ENCODE data around the gene WDR20.
"Not testable (repeated sequence)": the region's sequence is repeated elsewhere in the genome, so short reads cannot be mapped to it uniquely, and the experiment has no call there.

WDR20 gene

DNA sequence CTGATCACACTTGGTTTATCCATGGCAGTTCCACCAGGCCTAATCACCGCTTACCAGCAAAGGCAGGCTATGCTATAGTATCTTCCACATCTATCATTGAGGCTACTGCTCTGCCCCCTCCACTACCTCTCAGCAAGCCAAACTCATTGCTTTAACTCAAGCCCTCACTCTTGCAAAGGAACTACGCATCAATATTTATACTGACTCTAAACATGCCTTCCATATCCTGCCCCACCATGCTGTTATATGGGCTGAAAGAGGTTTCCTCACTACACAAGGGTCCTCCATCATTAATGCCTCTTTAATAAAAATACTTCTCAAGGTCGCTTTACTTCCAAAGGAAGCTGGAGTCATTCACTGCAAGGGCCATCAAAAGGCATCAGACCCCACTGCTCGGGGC lies 104.1 kb downstream of the WDR20 start:
- DNase-seq: not testable (repeated sequence)

DNA sequence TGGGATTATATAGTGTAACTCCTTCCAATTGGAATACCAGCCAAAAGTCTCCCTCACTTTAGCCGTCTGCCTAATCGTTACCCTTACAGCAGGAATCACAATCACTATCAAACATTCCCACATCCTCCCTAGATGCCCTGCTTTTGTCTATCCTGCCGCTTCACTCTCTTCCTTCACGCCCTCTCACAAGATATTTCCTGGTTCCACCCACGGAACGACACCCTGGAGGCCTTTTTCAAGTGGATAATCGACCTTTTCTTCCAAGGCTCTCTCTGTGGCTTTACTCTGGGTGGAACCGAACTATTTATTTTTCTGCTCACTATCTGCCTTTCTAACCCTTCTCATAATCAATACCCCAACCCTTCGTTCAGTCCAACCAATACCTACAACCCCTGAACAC lies 106.4 kb downstream of the WDR20 start:
- DNase-seq: no peak

DNA sequence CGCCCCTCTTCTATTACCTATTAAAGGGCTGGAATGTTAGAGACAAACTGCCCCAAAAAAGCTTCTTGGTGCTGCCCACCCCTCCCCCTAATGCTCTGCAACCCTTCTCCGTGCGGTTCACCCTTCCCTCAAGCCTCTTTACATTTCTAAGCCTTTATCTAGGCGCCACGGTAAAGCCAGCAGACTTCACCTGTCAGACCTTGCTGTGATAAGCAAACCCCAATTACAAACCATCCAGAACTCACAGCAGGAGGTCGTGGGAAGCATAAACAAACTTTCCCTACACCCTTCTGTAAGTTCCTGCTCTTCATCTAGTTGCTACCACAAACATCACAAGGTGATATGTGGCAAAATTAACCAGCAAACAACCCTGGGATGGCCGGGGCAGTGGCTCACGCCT lies 108.4 kb downstream of the WDR20 start:
- DNase-seq: no peak

DNA sequence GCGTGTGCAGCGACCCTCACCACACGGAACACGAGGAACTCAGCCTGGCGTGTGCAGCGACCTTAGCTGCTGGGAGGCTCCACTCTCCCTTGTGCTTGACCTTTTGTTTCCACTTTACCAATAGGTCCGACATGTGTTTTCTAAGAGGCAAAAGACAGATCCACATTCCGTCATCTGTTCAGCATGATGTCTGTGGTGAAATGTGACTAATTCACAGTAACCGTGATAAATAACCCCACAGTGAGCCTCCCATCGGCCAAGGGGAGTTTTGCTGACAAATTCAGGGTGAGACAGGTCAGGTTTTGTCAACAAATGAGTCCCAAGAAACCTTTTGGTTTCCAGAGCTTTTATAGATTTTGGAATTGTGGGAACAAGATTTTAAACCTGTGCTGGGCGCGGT lies 109.3 kb downstream of the WDR20 start:
- no peak for DNase-seq

DNA sequence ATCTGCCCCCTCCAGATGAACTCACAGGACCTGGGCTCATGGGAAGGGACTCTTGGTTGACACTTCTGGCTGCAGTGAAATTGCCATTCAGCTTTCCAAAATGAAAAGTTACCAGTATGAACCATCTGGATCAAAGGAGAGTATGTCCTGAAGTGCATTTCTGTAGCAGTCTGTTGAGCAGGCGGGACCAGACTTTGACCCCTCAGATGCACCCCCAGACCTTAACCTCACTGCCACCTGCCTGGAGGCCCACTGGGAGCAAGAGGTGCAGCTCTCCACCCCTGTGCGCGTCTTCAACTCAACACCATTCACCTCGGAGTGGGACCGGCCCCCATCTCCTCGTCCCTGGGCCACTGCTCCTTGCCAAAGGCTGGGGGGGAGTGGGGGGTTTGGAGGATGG lies 110.3 kb downstream of the WDR20 start:
- no peak for DNase-seq

DNA sequence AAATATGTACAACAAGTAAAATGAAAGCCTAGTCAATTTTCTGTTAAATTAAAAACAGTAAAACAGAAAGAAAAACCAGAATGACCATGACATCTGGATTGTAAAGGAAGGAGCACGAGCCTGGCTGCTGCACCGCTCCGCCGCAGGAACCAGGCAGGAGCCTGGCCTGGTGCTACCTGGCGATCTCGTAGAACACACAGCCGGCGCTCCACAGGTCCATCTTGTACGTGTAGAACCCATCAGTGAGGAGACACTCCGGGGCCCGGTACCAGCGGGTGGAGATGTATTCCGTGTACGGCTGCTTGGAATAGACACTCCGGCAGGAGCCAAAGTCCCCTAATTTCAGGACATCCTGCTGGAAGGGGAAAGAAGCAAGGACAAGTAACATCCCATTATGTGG lies 110.9 kb downstream of the WDR20 start:
- no peak for DNase-seq

DNA sequence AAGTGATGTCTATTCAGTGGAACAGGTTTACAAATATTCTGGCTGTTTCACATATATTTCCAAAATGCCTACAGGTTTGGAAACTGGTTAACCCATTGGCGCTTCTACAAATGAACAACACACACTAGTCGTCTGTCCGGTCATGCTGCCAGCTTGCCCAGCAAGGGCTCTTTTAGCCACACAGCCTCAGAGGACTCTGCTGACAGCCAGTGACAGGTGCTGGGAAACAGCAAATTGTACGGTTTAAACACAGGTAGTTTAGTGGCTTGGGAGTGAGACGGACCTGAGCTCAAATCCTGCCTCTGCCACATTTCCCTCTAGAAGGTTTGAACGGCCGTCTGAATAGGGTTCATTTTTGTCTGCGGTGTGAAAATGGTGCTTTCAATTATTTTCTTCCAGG lies 111.5 kb downstream of the WDR20 start:
- no peak for DNase-seq

DNA sequence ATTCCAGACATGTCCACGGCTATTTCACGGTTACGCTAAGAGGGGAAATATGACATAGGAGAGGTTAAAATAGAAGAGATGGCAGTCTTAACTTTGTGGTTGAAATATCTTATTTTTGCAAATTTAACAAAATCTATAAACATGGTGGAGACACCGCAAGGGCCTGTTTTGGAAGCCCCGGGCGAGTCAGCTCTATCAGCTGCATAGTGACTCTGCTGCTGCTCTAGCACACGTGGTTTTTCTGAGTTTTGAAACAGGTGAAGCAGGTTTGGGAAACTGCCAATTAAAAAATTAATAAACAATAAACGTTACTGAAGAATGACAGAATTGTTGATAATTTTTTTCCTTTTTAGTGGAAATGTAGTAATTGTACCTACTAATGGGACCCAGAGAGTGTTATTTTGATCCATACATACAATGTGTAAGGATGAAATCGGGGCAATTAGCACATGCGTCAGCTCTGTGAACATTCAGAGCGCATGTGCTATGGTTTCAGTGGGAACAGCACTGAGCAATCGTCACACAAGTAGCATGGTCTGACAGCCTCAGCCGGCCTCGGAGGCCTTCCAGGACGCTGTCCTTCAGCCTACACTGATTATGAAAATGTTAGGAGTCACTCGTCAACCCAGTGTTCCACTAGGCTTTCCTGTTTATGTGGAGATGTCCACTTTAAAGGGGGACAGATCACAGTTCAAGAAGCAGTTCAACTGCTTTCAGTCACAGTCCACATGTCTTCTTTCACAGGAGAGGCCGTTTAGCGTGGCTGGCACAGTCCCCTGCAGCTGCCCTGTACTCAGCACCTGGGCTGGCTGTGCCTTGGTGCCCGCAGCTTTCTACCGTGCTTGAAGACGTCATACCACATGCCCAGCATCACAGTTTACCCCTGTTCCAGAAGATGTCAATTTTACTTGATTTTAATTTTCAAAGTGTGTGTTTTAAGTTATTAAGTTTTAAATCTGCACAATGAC lies 113.4 kb downstream of the WDR20 start:
- DNase-seq: no peak

DNA sequence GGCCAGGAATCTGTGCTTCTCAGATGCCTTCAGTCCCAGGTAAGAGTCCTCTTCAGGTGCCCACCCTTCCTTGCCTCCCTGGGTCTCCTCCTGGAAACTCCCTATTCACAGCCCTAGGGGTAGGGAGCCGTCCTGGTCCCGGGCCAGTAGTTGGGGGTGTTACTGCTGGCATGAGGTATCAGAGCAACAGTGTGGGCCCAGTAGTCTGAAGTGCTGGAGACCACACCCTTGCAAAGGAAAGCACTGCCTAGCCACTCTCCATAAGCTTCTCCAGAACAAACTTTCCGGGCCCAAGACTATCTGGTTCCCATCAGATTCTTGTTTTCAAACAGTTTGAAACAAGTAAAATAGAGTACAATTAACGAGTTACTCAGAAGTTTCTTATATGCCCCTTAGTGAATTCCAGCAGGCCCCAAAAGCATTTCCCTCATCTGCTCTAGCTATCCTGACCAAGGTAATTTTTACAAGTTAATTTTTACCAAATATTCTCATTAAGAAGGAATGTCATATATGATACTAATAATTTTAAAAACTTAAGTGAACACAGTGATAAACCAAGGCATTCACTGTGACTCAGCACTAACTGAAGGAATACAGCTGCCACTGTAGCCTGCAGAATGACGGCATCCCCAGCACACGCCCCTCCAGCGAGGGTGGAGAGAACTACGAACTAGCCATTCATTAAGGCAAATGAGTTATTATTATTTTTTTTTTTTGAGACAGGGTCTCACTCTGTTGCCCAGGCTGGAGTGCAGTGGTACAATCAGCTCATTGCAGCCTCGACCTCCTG lies 115.9 kb downstream of the WDR20 start:
- no peak for DNase-seq

DNA sequence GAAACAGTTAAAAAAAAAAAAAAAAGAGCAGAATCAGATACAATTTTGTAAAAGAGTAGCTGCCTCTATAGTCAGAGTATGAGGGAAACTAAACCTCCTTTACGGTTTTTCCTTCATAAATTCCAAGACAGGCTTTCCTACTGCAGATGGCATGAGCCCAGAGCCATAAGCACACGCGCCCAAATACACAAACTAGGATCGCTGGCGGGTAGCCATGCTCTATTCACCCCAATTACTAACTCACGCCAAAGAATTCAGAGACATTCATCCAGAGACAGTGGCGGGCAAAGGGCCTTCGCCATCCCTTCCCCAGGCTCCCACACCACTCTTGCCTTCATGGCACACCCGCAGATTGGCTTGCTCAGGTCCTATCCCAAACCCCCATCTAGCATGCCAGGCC lies 117.0 kb downstream of the WDR20 start:
- no peak for DNase-seq

DNA sequence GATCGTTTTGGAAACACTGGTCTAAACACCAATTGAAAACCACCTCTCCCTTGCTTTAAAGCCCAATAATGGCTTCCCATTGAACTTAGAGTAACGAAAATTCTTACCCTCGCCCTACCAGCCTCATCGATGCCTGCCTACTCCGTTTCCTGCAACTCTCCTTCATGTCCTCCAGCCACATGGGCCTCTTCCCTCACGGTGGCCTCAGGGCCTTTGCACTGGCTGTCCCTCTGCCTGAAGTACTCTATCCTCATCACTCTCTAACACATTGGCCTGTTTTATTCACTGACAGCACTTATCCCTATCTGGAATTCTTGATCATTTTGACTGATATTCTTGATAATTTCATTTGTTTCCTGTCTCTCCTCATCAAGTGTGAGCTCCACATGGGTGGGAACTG lies 118.4 kb downstream of the WDR20 start:
- DNase-seq: no peak
